Stimulated activated naive B cell treated with anti-CD40 and anti-IgM and Interleukin-4, amounts not matched to agents 10 μg/mL and 1 μg/mL and 100 μg/mL, for 72 hours (primary cell): ENCODE results near the gene RBBP8NL.

ENCODE experiments used
- ATAC-seq, 2 donors: fragments of 150-1000 bp; cut with Tn5 transposase; replicated peaks; 2 replicates each; pipeline ENCODE4 v1.10.0; 2021; ENCODE audit warnings: moderate library complexity in 1 of 2
- DNase-seq: peaks from one replicate; pipeline ENCODE4 v3.0.0; 2021
- H3K27ac Mint-ChIP-seq: one replicate; pipeline ENCODE4 v1.8.0; 2022; ENCODE audit warnings: mild to moderate bottlenecking, mixed read lengths
- H3K27me3 Mint-ChIP-seq, 2 donors: one replicate each; pipeline ENCODE4 v1.8.0; 2022; ENCODE audit warnings: mixed read lengths in 2 of 2
- H3K36me3 Mint-ChIP-seq, 2 donors: one replicate each; pipeline ENCODE4 v1.8.0; 2022; ENCODE audit warnings: mixed read lengths in 2 of 2, mild to moderate bottlenecking in 1 of 2
- H3K4me1 Mint-ChIP-seq, 2 donors: one replicate each; pipeline ENCODE4 v1.8.0; 2022; ENCODE audit warnings: mixed read lengths in 2 of 2, mild to moderate bottlenecking in 1 of 2
- H3K4me3 Mint-ChIP-seq, 2 donors: one replicate each; pipeline ENCODE4 v1.8.0; 2022; ENCODE audit warnings: mild to moderate bottlenecking in 2 of 2, mixed read lengths in 2 of 2, moderate library complexity in 1 of 2
- H3K9me3 Mint-ChIP-seq, 2 donors: one replicate each; pipeline ENCODE4 v1.8.0; 2022; ENCODE audit warnings: mixed read lengths in 2 of 2, mild to moderate bottlenecking in 1 of 2

Gene RBBP8NL

DNA sequence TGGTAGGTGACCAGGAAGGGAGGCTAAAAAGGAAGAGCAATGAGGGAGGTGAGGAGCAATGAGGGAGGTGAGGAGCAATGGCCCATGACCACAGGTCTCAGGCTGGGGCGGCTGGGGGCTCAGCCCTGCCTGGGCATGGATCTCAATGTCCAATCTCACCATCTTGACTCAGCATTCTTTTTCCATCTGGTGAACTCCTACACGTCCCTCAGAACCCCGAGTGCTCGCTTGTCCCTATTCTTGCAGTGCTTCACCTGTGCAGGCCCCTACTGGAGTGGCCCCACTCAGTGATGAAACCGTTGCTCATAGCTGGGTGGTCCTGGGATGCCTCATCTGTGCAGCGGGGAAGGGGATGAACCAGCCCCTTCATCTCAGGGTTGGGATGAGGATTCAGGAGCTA, 16.9 kb upstream of the RBBP8NL start:
- Mint-ChIP-seq H3K9me3 (no peaks in the 10 kb centered on the region), H3K27ac (no peak overlapping the region)
- no peak for ATAC-seq

DNA sequence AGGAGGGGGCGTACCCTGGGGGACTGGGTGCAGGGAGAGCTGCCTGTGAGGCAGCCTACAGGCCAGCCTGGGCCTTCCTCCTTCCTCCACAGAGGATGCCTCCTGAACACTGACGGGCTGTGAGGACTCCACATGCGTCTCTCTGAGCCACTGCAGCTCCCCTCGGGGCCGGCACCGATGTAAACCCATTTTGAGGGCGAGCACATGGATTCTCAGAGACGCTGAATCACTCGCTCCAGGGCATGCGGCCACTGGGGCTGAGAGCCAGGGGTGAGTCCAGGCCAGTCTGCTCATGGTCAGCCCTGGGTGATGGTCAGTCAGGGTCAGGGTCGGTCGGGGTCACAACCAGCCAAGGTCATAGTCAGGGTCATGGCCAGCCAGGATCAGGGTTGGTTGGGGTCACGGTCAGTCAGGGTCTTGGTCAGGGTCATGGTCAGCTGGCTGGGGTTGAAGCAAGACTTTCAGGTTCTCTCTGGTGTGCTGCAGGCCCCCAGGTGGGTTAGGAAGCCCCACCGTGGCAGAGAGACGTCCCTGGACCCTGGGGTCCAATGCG, 14.7 kb upstream of the RBBP8NL start:
- no peak overlapping the region for H3K4me3 Mint-ChIP-seq
- peaks cover 24 to 31% of the 10 kb centered on the region in 2 donors for H3K27me3 Mint-ChIP-seq
- DNase-seq (no peak), ATAC-seq (no peak)
- H3K9me3 Mint-ChIP-seq: no peaks in the 10 kb centered on the region
- peaks cover 13 to 15% of the 10 kb centered on the region in 2 donors for H3K4me1 Mint-ChIP-seq
- H3K27ac Mint-ChIP-seq: no peak overlapping the region
- H3K36me3 Mint-ChIP-seq: no peaks in the 10 kb centered on the region

More for the DNA sequence above, 16.9 kb upstream of the RBBP8NL start:
- Mint-ChIP-seq H3K36me3 (no peaks in the 10 kb centered on the region), H3K4me3 (no peak overlapping the region), H3K4me1 (peaks cover 6 to 8% of the 10 kb centered on the region in 2 donors), H3K27me3 (peaks cover 27 to 30% of the 10 kb centered on the region in 2 donors)
- no peak for DNase-seq

DNA sequence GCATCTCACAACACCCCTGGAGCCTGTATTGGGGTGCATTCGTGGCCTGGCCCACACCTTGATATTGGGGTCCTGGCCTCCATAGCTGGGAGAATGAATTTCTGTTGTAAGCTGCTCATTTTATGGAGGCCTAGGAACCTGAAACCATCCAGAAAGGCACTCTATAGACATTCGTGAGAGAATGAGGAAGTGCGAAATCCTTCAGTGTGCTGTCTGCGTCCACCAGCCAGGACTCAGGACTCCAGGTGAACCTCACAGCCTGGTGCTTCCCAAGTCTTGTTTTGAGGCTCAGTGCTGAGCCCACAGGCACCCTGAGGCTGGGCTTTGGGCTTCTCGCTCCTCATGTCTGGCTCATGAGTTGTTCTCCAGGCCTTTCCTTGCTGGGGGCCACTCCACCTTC, 11.9 kb upstream of the RBBP8NL start:
- Mint-ChIP-seq H3K9me3 (no peaks in the 10 kb centered on the region), H3K36me3 (no peaks in the 10 kb centered on the region), H3K27ac (peak overlapping the region; percentile 42), H3K27me3 (peaks cover 42 to 52% of the 10 kb centered on the region in 2 donors), H3K4me3 (no peak overlapping the region), H3K4me1 (peaks cover 13 to 15% of the 10 kb centered on the region in 2 donors)
- DNase-seq: peak; percentile 46
- peak; percentile 93 to 97 for ATAC-seq

DNA sequence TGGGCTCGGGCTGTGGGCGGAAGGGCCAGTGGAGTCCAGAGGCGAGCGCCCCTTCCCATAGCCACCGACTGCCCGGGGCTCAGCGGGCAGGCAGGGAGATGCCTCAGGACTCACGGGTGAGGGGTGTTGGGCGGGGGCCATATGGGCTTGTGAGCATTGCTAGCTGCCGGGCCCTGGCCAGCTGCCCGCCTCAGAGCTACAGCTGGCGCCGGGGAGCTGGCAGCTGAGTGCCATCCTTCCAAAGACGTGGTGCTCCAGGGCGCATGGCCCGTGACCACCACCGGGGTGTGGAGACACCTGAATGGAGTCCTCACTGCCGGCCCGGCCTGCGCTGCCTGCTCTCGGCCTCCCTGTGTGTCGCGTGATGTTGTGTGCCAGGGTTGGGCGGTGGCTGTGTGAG, 10.6 kb upstream of the RBBP8NL start:
- H3K27me3 Mint-ChIP-seq: peaks cover 47 to 65% of the 10 kb centered on the region in 2 donors
- no peaks in the 10 kb centered on the region for H3K36me3 Mint-ChIP-seq
- no peak overlapping the region for H3K4me3 Mint-ChIP-seq
- no peak for DNase-seq
- H3K9me3 Mint-ChIP-seq: no peaks in the 10 kb centered on the region
- no peak for ATAC-seq
- H3K27ac Mint-ChIP-seq: peak overlapping the region; percentile 67
- peaks cover 13 to 15% of the 10 kb centered on the region in 2 donors for H3K4me1 Mint-ChIP-seq

DNA sequence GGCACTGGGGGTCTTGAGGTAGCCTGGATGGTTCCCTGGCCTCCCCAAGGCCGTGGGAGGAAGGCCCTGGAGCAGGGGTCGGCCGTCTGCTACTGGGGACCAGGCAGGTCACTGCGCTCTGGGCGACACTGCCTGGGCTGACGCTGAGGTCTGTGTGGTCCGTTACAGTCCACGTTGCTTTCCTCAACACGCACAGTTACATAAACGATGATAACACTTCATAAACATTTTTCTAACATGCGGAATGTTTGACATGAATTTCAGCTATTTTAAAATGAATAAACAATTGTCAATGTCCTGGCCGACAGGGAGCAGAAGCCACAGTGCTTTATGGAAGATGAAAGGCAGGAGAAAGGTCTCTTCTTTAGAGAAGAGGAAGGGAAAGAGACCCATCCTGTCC, 10.2 kb upstream of the RBBP8NL start:
- H3K4me1 Mint-ChIP-seq: peaks cover 13 to 15% of the 10 kb centered on the region in 2 donors
- no peak overlapping the region for H3K4me3 Mint-ChIP-seq
- DNase-seq: no peak
- no peaks in the 10 kb centered on the region for H3K36me3 Mint-ChIP-seq
- H3K9me3 Mint-ChIP-seq: no peaks in the 10 kb centered on the region
- ATAC-seq: no peak
- peaks cover 48 to 69% of the 10 kb centered on the region in 2 donors for H3K27me3 Mint-ChIP-seq
- H3K27ac Mint-ChIP-seq: no peak overlapping the region

DNA sequence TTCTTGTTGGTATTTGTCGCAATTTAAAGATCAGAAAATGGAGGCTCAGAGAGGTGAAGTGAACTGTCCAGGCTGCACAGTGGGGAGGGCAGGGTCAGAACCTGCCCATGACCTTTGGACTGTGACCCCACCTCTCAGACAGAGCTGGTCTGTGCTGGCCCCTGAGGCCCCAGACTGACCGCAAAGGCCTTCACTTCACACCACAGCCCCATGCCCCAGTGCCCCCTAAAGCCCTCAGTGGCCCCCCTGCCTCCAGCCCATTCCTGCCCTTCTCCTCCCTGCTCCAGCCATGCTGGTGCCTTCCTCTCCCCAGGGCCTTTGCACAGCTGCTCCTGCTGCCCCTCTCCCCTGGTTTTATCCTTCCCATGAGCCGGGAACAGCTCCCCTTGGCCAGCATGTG, 9.4 kb upstream of the RBBP8NL start:
- Mint-ChIP-seq H3K27ac (no peak overlapping the region), H3K9me3 (no peaks in the 10 kb centered on the region), H3K4me3 (no peak overlapping the region), H3K4me1 (peaks cover 13 to 15% of the 10 kb centered on the region in 2 donors), H3K36me3 (no peaks in the 10 kb centered on the region), H3K27me3 (peaks cover 48 to 72% of the 10 kb centered on the region in 2 donors)
- ATAC-seq: no peak
- DNase-seq: no peak

DNA sequence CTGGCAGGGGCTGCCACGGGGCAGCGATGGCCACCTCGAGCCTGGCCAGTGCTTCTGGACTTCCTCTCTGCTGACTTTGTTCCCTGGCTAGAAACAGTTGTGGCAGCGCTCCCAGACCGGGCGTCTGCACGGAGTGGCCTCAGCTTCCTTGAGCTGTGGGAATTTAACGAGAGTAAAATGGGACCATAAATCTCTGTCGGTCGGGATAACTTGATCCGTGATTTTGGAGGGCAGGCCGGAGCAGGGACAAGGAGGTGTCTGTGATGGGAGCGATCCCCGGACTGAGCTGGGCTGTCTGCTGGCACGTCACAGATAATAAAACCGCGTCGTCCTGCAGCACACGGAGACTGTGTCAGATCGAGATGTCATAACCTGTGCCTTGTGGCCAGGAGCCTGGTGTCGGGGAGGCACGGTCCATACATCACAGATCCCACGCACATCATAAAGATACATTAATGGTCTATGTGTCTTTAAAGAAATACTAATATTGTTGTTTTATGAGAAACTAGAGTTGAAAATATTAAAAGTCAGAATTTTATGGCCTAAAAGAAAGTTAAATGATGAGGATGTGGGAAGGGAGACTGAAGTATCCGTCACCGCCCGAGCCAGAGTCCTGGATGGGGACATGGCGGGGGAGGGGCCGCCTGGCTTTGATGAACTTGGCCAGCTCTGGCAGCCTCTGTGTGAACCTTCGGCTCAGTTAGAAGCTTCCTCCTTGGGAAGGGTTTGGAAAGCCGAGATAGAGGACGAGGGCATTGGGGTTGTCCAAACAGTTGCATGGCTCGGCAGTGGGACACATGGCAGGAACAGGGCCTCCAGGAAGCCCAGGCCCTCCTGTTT, 6.5 kb upstream of the RBBP8NL start:
- Mint-ChIP-seq H3K9me3 (no peaks in the 10 kb centered on the region), H3K36me3 (no peaks in the 10 kb centered on the region), H3K4me1 (peaks cover 3 to 6% of the 10 kb centered on the region in 2 donors), H3K27me3 (peaks cover 49 to 81% of the 10 kb centered on the region in 2 donors), H3K4me3 (no peak overlapping the region), H3K27ac (no peak overlapping the region)
- ATAC-seq: no peak
- DNase-seq: no peak

DNA sequence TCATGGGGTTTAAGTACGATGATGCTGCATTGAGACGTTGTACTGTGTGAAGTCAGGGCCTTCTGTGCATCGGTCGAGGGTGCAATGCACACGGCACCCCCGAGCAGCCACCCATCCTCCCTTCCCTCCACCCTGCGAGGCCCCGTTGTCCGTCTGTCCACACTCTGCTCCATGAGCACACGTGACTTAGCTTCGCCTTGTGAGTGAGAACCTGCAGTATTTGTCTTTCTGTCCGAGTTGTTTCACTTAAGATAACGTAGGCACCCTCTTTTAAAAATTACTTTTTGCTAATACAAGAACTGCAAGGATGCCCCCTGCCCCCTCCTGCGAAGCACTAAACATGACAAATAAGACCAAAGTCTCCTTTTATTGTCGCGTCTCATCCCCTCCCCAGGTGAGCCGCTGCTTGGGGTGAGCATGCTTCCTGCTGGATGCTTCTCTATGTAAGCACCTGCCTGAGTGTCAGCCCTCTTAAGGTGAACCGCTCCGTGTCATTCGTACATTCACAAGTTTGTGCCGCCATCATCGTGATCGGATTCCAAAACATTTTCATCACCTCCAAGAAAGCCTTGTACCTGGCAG, 3.6 kb upstream of the RBBP8NL start:
- DNase-seq: no peak
- no peak overlapping the region for H3K27ac Mint-ChIP-seq
- H3K36me3 Mint-ChIP-seq: no peaks in the 10 kb centered on the region
- peaks cover 44 to 67% of the 10 kb centered on the region in 2 donors for H3K27me3 Mint-ChIP-seq
- no peaks in the 10 kb centered on the region for H3K9me3 Mint-ChIP-seq
- no peaks in the 10 kb centered on the region for H3K4me1 Mint-ChIP-seq
- ATAC-seq: no peak
- H3K4me3 Mint-ChIP-seq: no peak overlapping the region

DNA sequence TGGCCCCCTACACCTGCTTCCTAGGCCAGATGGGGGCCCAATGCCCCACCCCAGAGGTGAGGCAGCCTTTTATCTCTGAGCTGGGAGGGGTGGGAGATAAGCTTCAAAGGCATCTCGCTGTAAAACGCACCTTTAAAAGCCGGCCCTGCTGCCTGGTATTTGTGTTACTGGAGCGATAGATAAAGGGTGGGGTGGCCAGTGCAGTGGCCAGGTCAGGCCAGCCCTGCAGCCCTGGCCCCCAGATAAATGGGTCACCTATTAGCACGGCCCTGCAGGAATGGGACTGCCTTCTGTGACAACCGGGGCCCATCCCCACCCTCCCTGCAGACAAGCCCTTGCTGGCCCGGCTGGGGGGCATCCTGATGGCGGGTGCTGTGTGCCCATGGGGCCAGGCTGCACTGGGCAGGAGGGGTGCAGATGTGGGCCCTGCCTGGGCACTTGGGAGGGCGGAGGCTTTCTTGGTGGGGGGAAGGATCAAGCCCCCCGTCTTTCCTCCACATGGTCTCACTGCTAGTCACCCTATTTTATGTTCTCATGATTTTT, 3.0 kb upstream of the RBBP8NL start:
- Mint-ChIP-seq H3K9me3 (peaks cover 0 to 3% of the 10 kb centered on the region in 2 donors), H3K4me1 (no peaks in the 10 kb centered on the region), H3K36me3 (no peaks in the 10 kb centered on the region), H3K27me3 (peaks cover 41 to 61% of the 10 kb centered on the region in 2 donors), H3K27ac (no peak overlapping the region), H3K4me3 (no peak overlapping the region)
- DNase-seq (no peak), ATAC-seq (no peak)

DNA sequence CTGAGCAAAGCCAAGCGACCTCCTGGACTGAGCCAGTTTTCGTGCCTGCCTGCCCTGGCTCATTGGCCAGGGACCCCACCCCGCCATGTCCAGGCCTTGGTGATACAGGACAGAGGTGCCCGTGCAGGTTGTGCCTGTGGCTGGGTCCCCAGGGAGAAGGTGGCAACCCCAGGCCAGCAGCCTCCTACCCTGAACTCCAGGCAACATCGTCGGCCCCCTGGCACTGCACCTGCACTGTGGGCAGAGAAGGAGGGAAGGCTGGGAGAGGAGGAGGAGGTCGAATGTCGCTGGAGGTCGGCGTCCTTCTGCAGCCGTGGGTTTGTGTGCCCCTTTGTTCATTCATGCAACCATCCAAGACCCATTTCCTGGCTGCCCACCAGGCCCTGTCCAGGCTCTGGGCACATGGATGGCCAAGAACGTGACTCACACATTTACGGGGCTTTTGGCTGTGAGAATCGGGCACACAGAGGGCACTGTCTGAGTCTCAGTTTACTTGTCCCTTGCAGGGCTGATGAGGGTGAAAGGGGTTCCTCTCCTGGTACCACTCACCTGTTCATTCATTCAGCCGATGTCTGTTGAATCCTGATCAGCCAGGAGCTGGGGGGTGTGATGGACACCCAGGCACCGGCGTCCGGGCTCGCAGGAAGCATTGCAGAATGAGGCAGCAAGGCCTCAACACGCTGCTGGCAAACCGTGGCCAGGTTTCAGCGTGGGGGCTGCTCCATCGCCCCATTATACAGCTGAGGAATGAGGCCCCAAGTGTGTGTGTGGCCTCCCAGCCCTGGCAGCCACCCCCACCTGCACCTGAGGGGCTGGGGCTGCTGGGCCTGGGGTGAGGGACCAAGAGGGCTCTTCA, 2.3 kb upstream of the RBBP8NL start:
- no peaks in the 10 kb centered on the region for H3K36me3 Mint-ChIP-seq
- H3K27me3 Mint-ChIP-seq: peaks cover 34 to 59% of the 10 kb centered on the region in 2 donors
- ATAC-seq (no peak), DNase-seq (no peak)
- no peak overlapping the region for H3K4me3 Mint-ChIP-seq
- H3K27ac Mint-ChIP-seq: no peak overlapping the region
- no peaks in the 10 kb centered on the region for H3K4me1 Mint-ChIP-seq
- peaks cover 0 to 3% of the 10 kb centered on the region in 2 donors for H3K9me3 Mint-ChIP-seq

DNA sequence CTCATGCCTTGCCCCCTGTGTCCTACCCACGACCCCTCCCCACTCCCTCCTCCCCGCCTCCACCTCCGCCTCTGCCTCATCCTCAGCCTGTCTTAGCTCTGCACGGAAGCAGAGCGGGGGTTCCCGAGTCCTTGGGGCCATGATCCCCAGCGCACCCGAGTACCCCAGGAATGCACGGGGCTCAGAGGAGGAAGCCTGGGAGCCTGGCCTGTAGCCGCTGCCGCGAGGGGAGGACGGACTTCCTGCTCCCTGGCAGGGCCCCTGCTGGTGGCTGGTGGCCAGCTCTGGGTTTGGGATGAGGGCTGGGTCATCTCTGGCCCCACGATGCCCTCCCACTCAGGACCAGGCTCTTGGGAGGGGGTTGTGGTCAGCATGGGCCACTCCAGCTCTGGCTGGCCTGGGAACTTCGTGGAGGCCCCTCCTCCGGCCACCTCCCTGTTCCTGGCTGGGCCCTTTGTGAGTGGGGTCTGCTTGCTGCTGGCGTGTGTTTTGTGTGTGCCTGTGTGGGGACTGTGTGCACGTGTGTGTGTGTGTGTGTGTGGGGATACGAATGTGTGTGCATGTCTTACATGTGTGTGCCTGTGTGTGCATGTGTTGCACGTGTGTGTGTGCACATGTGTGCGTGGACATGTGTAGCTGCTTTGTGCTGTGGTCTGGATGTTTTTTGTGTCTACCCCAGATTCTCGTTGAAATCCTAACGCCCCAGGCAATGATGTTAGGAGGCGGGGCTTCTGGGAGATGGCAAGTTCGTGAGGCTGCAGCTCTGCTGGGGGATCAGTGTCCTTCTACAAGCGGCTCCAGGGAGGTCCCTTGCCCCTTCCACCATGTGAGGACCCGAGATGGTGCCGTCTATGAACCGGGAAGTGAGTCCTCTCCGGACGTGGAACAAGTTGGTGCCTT, 1.3 kb upstream of the RBBP8NL start:
- peaks cover 24 to 57% of the 10 kb centered on the region in 2 donors for H3K27me3 Mint-ChIP-seq
- no peaks in the 10 kb centered on the region for H3K4me1 Mint-ChIP-seq
- ATAC-seq (no peak), DNase-seq (no peak)
- H3K4me3 Mint-ChIP-seq: no peak overlapping the region
- H3K36me3 Mint-ChIP-seq: no peaks in the 10 kb centered on the region
- H3K27ac Mint-ChIP-seq: no peak overlapping the region
- H3K9me3 Mint-ChIP-seq: peaks cover 0 to 3% of the 10 kb centered on the region in 2 donors

DNA sequence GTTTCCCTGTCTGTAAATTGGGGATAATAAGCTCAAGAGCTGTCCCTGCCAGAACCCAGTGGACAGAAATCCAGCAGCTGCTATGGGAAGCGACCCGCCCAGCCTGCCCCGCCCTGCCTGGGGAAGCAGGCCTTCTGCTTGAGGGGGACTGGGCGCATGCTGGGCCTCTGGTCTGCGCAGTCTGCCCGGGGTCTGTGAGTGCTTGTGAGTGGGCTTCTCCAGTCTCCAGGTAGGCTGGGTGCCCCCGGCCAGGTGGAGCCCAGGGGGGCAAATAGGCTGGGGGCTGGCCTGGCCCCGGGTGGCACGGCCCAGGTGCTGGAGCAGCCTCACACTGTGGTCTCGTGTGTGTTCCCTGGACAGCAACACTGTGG, 648 bp upstream of the RBBP8NL start:
- DNase-seq: no peak
- ATAC-seq: no peak
- Mint-ChIP-seq H3K27me3 (peaks cover 17 to 56% of the 10 kb centered on the region in 2 donors), H3K36me3 (no peaks in the 10 kb centered on the region), H3K4me1 (no peaks in the 10 kb centered on the region), H3K9me3 (peaks cover 0 to 3% of the 10 kb centered on the region in 2 donors), H3K27ac (no peak overlapping the region), H3K4me3 (no peak overlapping the region)

DNA sequence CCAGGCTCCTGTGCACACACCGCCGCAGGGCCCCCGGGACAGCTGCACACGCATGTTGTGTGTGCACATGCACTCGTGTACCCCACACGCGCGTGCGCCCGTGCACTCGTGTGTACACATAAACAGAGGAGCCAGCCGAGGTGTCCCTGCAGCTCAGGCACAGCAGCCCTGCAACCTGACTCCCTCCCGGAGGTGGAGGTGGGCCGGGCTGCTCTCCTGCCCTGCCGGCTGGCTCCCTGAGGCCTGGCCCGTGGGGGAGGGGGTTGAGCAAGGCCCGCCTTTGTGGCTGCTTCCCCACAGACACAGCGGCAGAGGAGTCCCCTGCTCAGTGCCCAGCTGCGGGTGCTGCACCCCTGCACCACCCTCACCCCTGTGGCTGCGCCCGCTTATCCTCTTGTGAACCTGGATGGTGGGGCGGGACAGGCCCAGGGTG, 624 bp downstream of the RBBP8NL start:
- Mint-ChIP-seq H3K27ac (no peak overlapping the region), H3K4me3 (no peak overlapping the region), H3K36me3 (no peaks in the 10 kb centered on the region), H3K4me1 (no peaks in the 10 kb centered on the region), H3K9me3 (peaks cover 0 to 3% of the 10 kb centered on the region in 2 donors), H3K27me3 (peaks cover 12 to 48% of the 10 kb centered on the region in 2 donors)
- DNase-seq (no peak), ATAC-seq (no peak)
